CD8-positive, alpha-beta memory T cell (primary cell): ENCODE results near the gene AUP1. TPM values are rescaled to one million over a fixed set of nuclear protein-coding genes. Genes with fewer than 3 reads are reported as not detected.

Experiments
- CTCF ChIA-PET: fragments of 350-600 bp; sonication (Branson Sonifier 250); formaldehyde crosslinking; loops from one replicate; lab custom pipeline; 2021; ENCODE audit warnings: antibody characterized with exemption; lab: Charles Lee
- POLR2A ChIA-PET: fragments of 350-600 bp; sonication (Branson Sonifier 250); formaldehyde crosslinking; loops from one replicate; lab custom pipeline; 2021; ENCODE audit warnings: antibody characterized with exemption; lab: Charles Lee
- DNase-seq, 5 donors: peaks; one replicate each; pipeline versions ENCODE4 v3.0.0 to v3.0.0-alpha.2; 2020 to 2022; ENCODE audit warnings: mixed read lengths in 1 of 5
- H3K27ac ChIP-seq: one replicate; pipeline ENCODE4 v1.7.0; 2013; ENCODE audit warnings: low read depth, mild to moderate bottlenecking, low read length, moderate library complexity
- H3K27me3 ChIP-seq: 2 replicates; pipeline ENCODE4 v1.7.0; 2013; ENCODE audit warnings: low read length, mild to moderate bottlenecking; ENCODE audit not compliant: insufficient read depth, poor library complexity, severe bottlenecking
- H3K36me3 ChIP-seq: 2 replicates; pipeline ENCODE4 v1.7.0; 2013; ENCODE audit warnings: mild to moderate bottlenecking, low read length, moderate library complexity; ENCODE audit not compliant: insufficient read depth
- H3K4me1 ChIP-seq: 2 replicates; pipeline ENCODE4 v1.7.0; 2013; ENCODE audit warnings: mild to moderate bottlenecking, low read length, moderate library complexity; ENCODE audit not compliant: insufficient read depth
- H3K4me3 ChIP-seq: 2 replicates; pipeline ENCODE4 v1.7.0; 2013; ENCODE audit warnings: mild to moderate bottlenecking, low read length
- H3K9me3 ChIP-seq: 2 replicates; pipeline ENCODE4 v1.7.0; 2013; ENCODE audit warnings: mild to moderate bottlenecking, low read length
- H3K27ac Mint-ChIP-seq, 8 donors: one replicate each; pipeline ENCODE4 v1.8.0; 2020 to 2021; ENCODE audit warnings: mixed read lengths in 8 of 8, mild to moderate bottlenecking in 6 of 8, inconsistent platforms in 3 of 8, moderate library complexity in 3 of 8
- H3K27me3 Mint-ChIP-seq, 2 donors: one replicate each; pipeline ENCODE4 v1.8.0; 2020 to 2021; ENCODE audit warnings: mixed read lengths in 2 of 2, mild to moderate bottlenecking in 1 of 2, moderate library complexity in 1 of 2
- H3K36me3 Mint-ChIP-seq, 3 donors: one replicate each; pipeline ENCODE4 v1.8.0; 2020 to 2021; ENCODE audit warnings: mixed read lengths in 3 of 3, inconsistent platforms in 1 of 3, mild to moderate bottlenecking in 1 of 3
- H3K4me1 Mint-ChIP-seq, 3 donors: one replicate each; pipeline ENCODE4 v1.8.0; 2020 to 2021; ENCODE audit warnings: mixed read lengths in 3 of 3, inconsistent platforms in 1 of 3, mild to moderate bottlenecking in 1 of 3
- H3K4me3 Mint-ChIP-seq, 7 donors: one replicate each; pipeline ENCODE4 v1.8.0; 2020 to 2021; ENCODE audit warnings: mixed read lengths in 7 of 7, mild to moderate bottlenecking in 6 of 7, moderate library complexity in 4 of 7, inconsistent platforms in 2 of 7
- H3K9me3 Mint-ChIP-seq, 5 donors: one replicate each; pipeline ENCODE4 v1.8.0; 2020 to 2022; ENCODE audit warnings: mixed read lengths in 5 of 5, mild to moderate bottlenecking in 3 of 5, moderate library complexity in 2 of 5, inconsistent platforms in 1 of 5
- polyA plus RNA-seq: library from polyadenylated mRNA; unstranded; fragments of 300-500 nt; fragmentation: Illumina TruSeq; gene quantifications from one replicate; pipeline ENCODE4 v1.2.3, GENCODE V29; 2021
- total RNA-seq, 2 experiments: library from RNA; stranded (reverse); gene quantifications; one replicate each; pipeline ENCODE4 v1.2.3, GENCODE V29; 2021

The AUP1 gene
- total and polyA plus RNA-seq, 3 experiments from 2014 or later: 95.8 to 225 (median 219) TPM

GRCh38 chr2:74532222-74532621 is 2.7 kb upstream of the AUP1 start:
- Mint-ChIP-seq H3K4me3 (peak overlapping the region; percentile 2 to 78 (median 53)), H3K4me1 (peaks cover 30 to 40% (median 38%) of the 10 kb centered on the region in 3 donors), H3K9me3 (no peaks in the 10 kb centered on the region), H3K27ac (peak overlapping the region in 7 of 8 donors; percentile 34 to 96 (median 70)), H3K27me3 (peaks cover 0 to 3% of the 10 kb centered on the region in 2 donors), H3K36me3 (peaks cover 3 to 46% (median 5%) of the 10 kb centered on the region in 3 donors)
- Histone ChIP-seq H3K36me3 (peaks cover 13% of the 10 kb centered on the region), H3K27ac (no peak overlapping the region), H3K27me3 (peaks cover 4% of the 10 kb centered on the region), H3K4me1 (peaks cover 28% of the 10 kb centered on the region), H3K9me3 (no peaks in the 10 kb centered on the region), H3K4me3 (no peak overlapping the region)
- CTCF ChIA-PET: interaction anchor here (0.9 to 5.1 kb wide), 15 partner anchors 19 to 282 kb away, joined by 3 to 42 read pairs (median 4); partner anchors contain the start of genes C2orf81, CCDC142, INO80B and MRPL53
- peak in 1 of 5 donors; percentile 36 for DNase-seq
- POLR2A ChIA-PET: interaction anchor here (0.8 to 1.7 kb wide), 3 partner anchors 49 to 78 kb away, joined by 3 to 5 read pairs (median 3); partner anchors contain the start of gene CCDC142

- Histone ChIP-seq H3K27me3 (no peaks in the 10 kb centered on the region), H3K27ac (no peak overlapping the region), H3K4me3 (no peak overlapping the region), H3K4me1 (peaks cover 28% of the 10 kb centered on the region), H3K9me3 (no peaks in the 10 kb centered on the region), H3K36me3 (peaks cover 18% of the 10 kb centered on the region)
- Mint-ChIP-seq H3K4me1 (peaks cover 30 to 40% (median 38%) of the 10 kb centered on the region in 3 donors), H3K27me3 (peaks cover 0 to 2% of the 10 kb centered on the region in 2 donors), H3K36me3 (peaks cover 8 to 51% (median 10%) of the 10 kb centered on the region in 3 donors), H3K9me3 (no peaks in the 10 kb centered on the region), H3K27ac (peak overlapping the region in 6 of 8 donors; percentile 34 to 96 (median 78)), H3K4me3 (peak overlapping the region in 5 of 7 donors; percentile 26 to 95 (median 64))
- POLR2A ChIA-PET: interaction anchor here (0.8 to 1.7 kb wide), 4 partner anchors 48 to 77 kb away, joined by 3 to 5 read pairs (median 4); partner anchors contain the start of genes CCDC142 and WBP1
- DNase-seq: no peak
- CTCF ChIA-PET: interaction anchor here (0.8 to 5.1 kb wide), 16 partner anchors 20 to 282 kb away, joined by 3 to 42 read pairs (median 4); partner anchors contain the start of genes C2orf81, CCDC142, INO80B and MRPL53
Observed at GRCh38 chr2:74531666-74532065, 2.2 kb upstream of the AUP1 start.

GRCh38 chr2:74530239-74531187 is 1.0 kb upstream of the AUP1 start:
- Mint-ChIP-seq H3K4me3 (peak overlapping the region; percentile 87 to 97 (median 95)), H3K27ac (peak overlapping the region; percentile 51 to 98 (median 90)), H3K4me1 (peaks cover 32 to 44% (median 38%) of the 10 kb centered on the region in 3 donors), H3K36me3 (peaks cover 15 to 60% (median 15%) of the 10 kb centered on the region in 3 donors), H3K9me3 (no peaks in the 10 kb centered on the region), H3K27me3 (peaks cover 0 to 2% of the 10 kb centered on the region in 2 donors)
- ChIA-PET CTCF (interaction anchor here (0.8 to 5.1 kb wide), 7 partner anchors 9 to 352 kb away, joined by 3 to 42 read pairs (median 5); partner anchors contain the start of genes CCDC142, INO80B, MOB1A and PCGF1), POLR2A (interaction anchor here (0.6 to 1.9 kb wide), 10 partner anchors 8 to 352 kb away, joined by 3 to 12 read pairs (median 5); partner anchors contain the start of genes CCDC142, MOB1A, PCGF1 and TTC31)
- Histone ChIP-seq H3K4me3 (peak overlapping the region; percentile 94), H3K4me1 (peaks cover 28% of the 10 kb centered on the region), H3K9me3 (no peaks in the 10 kb centered on the region), H3K36me3 (peaks cover 22% of the 10 kb centered on the region), H3K27ac (peak overlapping the region; percentile 86), H3K27me3 (no peaks in the 10 kb centered on the region)
- peak; percentile 41 to 79 (median 58) for DNase-seq

GRCh38 chr2:74528600-74529356 is 728 bp downstream of the AUP1 start:
- ChIA-PET POLR2A (interaction anchor here (0.6 to 1.9 kb wide), 8 partner anchors 16 to 350 kb away, joined by 3 to 12 read pairs (median 4); partner anchors contain the start of genes CCDC142, INO80B, MOB1A and PCGF1), CTCF (interaction anchor here (0.9 to 5.1 kb wide), 5 partner anchors 10 to 74 kb away, joined by 3 to 42 read pairs (median 4); partner anchors contain the start of genes CCDC142 and TTC31)
- no peaks in the 10 kb centered on the region for H3K27me3 ChIP-seq
- H3K9me3 ChIP-seq: no peaks in the 10 kb centered on the region
- H3K36me3 ChIP-seq: peaks cover 20% of the 10 kb centered on the region
- H3K4me3 ChIP-seq: peak overlapping the region; percentile 94
- peaks cover 0 to 2% of the 10 kb centered on the region in 2 donors for H3K27me3 Mint-ChIP-seq
- H3K4me1 ChIP-seq: peaks cover 28% of the 10 kb centered on the region
- peak overlapping the region; percentile 86 for H3K27ac ChIP-seq
- peaks cover 32 to 44% (median 38%) of the 10 kb centered on the region in 3 donors for H3K4me1 Mint-ChIP-seq
- peak overlapping the region; percentile 51 to 98 (median 95) for H3K27ac Mint-ChIP-seq
- H3K36me3 Mint-ChIP-seq: peaks cover 15 to 58% (median 17%) of the 10 kb centered on the region in 3 donors
- no peaks in the 10 kb centered on the region for H3K9me3 Mint-ChIP-seq
- no peak for DNase-seq
- peak overlapping the region; percentile 87 to 97 (median 95) for H3K4me3 Mint-ChIP-seq

GRCh38 chr2:74527741-74528140 is 1.8 kb downstream of the AUP1 start:
- ChIA-PET CTCF (interaction anchor here (1.3 to 1.7 kb wide), 2 partner anchors 28 to 73 kb away, joined by 3 to 5 read pairs; partner anchors contain the start of gene LBX2), POLR2A (interaction anchor here (0.7 kb wide), 1 partner anchor 73 kb away, joined by 3 read pairs; the partner anchor contains the start of gene INO80B)
- peak overlapping the region; percentile 74 to 97 (median 95) for H3K4me3 Mint-ChIP-seq
- peaks cover 15 to 50% (median 17%) of the 10 kb centered on the region in 3 donors for H3K36me3 Mint-ChIP-seq
- no peaks in the 10 kb centered on the region for H3K9me3 Mint-ChIP-seq
- H3K9me3 ChIP-seq: no peaks in the 10 kb centered on the region
- no peaks in the 10 kb centered on the region for H3K27me3 ChIP-seq
- no peak overlapping the region for H3K4me3 ChIP-seq
- no peak overlapping the region for H3K27ac ChIP-seq
- H3K27me3 Mint-ChIP-seq: peaks cover 0 to 2% of the 10 kb centered on the region in 2 donors
- H3K4me1 ChIP-seq: peaks cover 28% of the 10 kb centered on the region
- no peak for DNase-seq
- peaks cover 32 to 44% (median 38%) of the 10 kb centered on the region in 3 donors for H3K4me1 Mint-ChIP-seq
- peaks cover 16% of the 10 kb centered on the region for H3K36me3 ChIP-seq
- peak overlapping the region in 3 of 8 donors; percentile 29 to 83 (median 51) for H3K27ac Mint-ChIP-seq

GRCh38 chr2:74526649-74527230 is 2.8 kb downstream of the AUP1 start:
- Histone ChIP-seq H3K4me3 (no peak overlapping the region), H3K27me3 (no peaks in the 10 kb centered on the region), H3K4me1 (peaks cover 25% of the 10 kb centered on the region), H3K27ac (no peak overlapping the region), H3K36me3 (peaks cover 12% of the 10 kb centered on the region), H3K9me3 (no peaks in the 10 kb centered on the region)
- Mint-ChIP-seq H3K9me3 (no peaks in the 10 kb centered on the region), H3K4me3 (peak overlapping the region in 2 of 7 donors; percentile 64 to 82), H3K36me3 (peaks cover 15 to 41% (median 17%) of the 10 kb centered on the region in 3 donors), H3K27me3 (peaks cover 0 to 5% of the 10 kb centered on the region in 2 donors), H3K4me1 (peaks cover 28 to 37% (median 32%) of the 10 kb centered on the region in 3 donors), H3K27ac (peak overlapping the region in 4 of 8 donors; percentile 12 to 61 (median 32))
- CTCF ChIA-PET: interaction anchor here (0.8 to 1.7 kb wide), 3 partner anchors 23 to 29 kb away, joined by 3 to 5 read pairs (median 3); partner anchors contain the start of gene LBX2
- POLR2A ChIA-PET: interaction anchor here (0.6 to 1.3 kb wide), 3 partner anchors 24 to 44 kb away, joined by 3 to 4 read pairs (median 3); partner anchors contain the start of genes CCDC142 and TTC31
- DNase-seq: no peak
